Loucy (cell line): ENCODE results near the gene PLCB3.

Experiments
- H2AFZ ChIP-seq: fragments of 200-600 bp; sonication (generic); 2 replicates; pipeline ENCODE4 v1.6.0; 2016; ENCODE audit warnings: antibody characterized with exemption, mild to moderate bottlenecking, low read length, moderate library complexity
- H3F3A ChIP-seq: fragments of 200-600 bp; 2 replicates; pipeline ENCODE4 v1.6.0; 2016; ENCODE audit warnings: antibody characterized with exemption, low read depth, mild to moderate bottlenecking
- H3K27me3 ChIP-seq: fragments of 200-600 bp; sonication (generic); 2 replicates; pipeline ENCODE4 v1.6.1; 2014; ENCODE audit warnings: low read length, mild to moderate bottlenecking; ENCODE audit not compliant: insufficient read depth, poor library complexity, severe bottlenecking
- H3K36me3 ChIP-seq: fragments of 200-600 bp; sonication (generic); 2 replicates; pipeline ENCODE4 v1.6.1; 2016; ENCODE audit warnings: low read length; ENCODE audit not compliant: insufficient read depth
- H3K4me1 ChIP-seq: fragments of 200-600 bp; sonication (generic); 2 replicates; pipeline ENCODE4 v1.5.1; 2014; ENCODE audit warnings: low read length, mild to moderate bottlenecking; ENCODE audit not compliant: insufficient read depth, poor library complexity, severe bottlenecking
- H3K4me2 ChIP-seq: fragments of 200-600 bp; sonication (generic); 2 replicates; pipeline ENCODE4 v1.6.0; 2014; ENCODE audit warnings: antibody characterized with exemption, low read length, low read depth, mild to moderate bottlenecking; ENCODE audit not compliant: poor library complexity, severe bottlenecking
- H3K4me3 ChIP-seq: fragments of 200-600 bp; sonication (generic); 2 replicates; pipeline ENCODE4 v1.5.1; 2014; ENCODE audit warnings: low read length, mild to moderate bottlenecking, mixed read lengths; ENCODE audit not compliant: poor library complexity, severe bottlenecking
- H3K79me2 ChIP-seq: fragments of 200-600 bp; sonication (generic); 2 replicates; pipeline ENCODE4 v1.6.1; 2014; ENCODE audit warnings: low read length; ENCODE audit not compliant: insufficient read depth
- H3K9ac ChIP-seq: fragments of 200-600 bp; sonication (generic); 2 replicates; pipeline ENCODE4 v1.6.0; 2014; ENCODE audit warnings: mild to moderate bottlenecking, low read depth, low read length, moderate library complexity; ENCODE audit not compliant: poor library complexity, severe bottlenecking
- H3K9me2 ChIP-seq: fragments of 200-600 bp; sonication (generic); replicated peaks from 2 replicates; pipeline ENCODE4 v1.6.1; 2016; ENCODE audit warnings: low read depth, low read length, mixed read lengths
- H3K9me3 ChIP-seq: fragments of 200-600 bp; sonication (generic); 2 replicates; pipeline ENCODE4 v1.6.1; 2014; ENCODE audit warnings: mild to moderate bottlenecking, antibody characterized with exemption, low read length, low read depth; ENCODE audit not compliant: insufficient read depth
- H4K20me1 ChIP-seq: fragments of 200-600 bp; sonication (generic); 2 replicates; pipeline ENCODE4 v1.6.0; 2014; ENCODE audit warnings: antibody characterized with exemption, low read length, mild to moderate bottlenecking; ENCODE audit not compliant: insufficient read depth, poor library complexity, severe bottlenecking
- EZH2phosphoT487 ChIP-seq: fragments of 200-600 bp; IDR thresholded peaks from 2 replicates; pipeline ENCODE4 v1.6.1; 2018; ENCODE audit warnings: antibody characterized with exemption, mild to moderate bottlenecking, moderate library complexity, borderline replicate concordance
- TF ChIP-seq, protein P1 (sequence below): fragments of 200-600 bp; sonication (generic); conservative IDR thresholded peaks from 2 replicates; pipeline ENCODE4 v1.5.1; 2014; ENCODE audit warnings: mild to moderate bottlenecking, antibody characterized with exemption, low read length

PLCB3 gene

GRCh38 chr11:64294774-64295173 is 43.4 kb downstream of the PLCB3 start:
- Histone ChIP-seq H4K20me1 (no peaks in the 10 kb centered on the region), H2AFZ (no peak overlapping the region), H3K27me3 (peaks cover 1% of the 10 kb centered on the region), H3K79me2 (no peaks in the 10 kb centered on the region), H3F3A (no peaks in the 10 kb centered on the region), H3K4me1 (no peaks in the 10 kb centered on the region), H3K36me3 (no peaks in the 10 kb centered on the region), H3K9me3 (no peaks in the 10 kb centered on the region), H3K9me2 (no peaks in the 10 kb centered on the region), H3K4me2 (no peak overlapping the region), H3K4me3 (no peak overlapping the region), H3K9ac (no peak overlapping the region)
- no peak for TF ChIP-seq EZH2phosphoT487
- TF ChIP-seq, protein P1, sequence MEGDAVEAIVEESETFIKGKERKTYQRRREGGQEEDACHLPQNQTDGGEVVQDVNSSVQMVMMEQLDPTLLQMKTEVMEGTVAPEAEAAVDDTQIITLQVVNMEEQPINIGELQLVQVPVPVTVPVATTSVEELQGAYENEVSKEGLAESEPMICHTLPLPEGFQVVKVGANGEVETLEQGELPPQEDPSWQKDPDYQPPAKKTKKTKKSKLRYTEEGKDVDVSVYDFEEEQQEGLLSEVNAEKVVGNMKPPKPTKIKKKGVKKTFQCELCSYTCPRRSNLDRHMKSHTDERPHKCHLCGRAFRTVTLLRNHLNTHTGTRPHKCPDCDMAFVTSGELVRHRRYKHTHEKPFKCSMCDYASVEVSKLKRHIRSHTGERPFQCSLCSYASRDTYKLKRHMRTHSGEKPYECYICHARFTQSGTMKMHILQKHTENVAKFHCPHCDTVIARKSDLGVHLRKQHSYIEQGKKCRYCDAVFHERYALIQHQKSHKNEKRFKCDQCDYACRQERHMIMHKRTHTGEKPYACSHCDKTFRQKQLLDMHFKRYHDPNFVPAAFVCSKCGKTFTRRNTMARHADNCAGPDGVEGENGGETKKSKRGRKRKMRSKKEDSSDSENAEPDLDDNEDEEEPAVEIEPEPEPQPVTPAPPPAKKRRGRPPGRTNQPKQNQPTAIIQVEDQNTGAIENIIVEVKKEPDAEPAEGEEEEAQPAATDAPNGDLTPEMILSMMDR, result no peak

DNA sequence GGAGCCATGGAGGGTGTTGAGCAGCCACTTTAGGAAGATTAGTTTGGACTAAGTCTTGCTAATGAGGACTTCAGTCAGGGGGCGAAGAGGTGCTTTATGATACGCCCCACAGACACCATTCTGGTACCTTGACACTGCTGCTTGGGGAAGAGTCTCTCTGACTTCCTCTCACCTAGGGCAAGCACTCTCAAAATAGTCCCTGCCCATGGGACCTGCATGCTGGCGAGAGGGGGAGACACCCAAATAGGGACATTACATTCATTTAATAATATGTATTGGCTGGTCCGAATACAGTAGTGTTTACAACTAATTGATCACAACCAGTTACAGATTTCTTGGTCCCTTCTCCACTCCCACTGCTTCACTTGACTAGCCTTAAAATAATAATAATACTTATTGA is 44.4 kb downstream of the PLCB3 start:
- peaks cover 4% of the 10 kb centered on the region for H3K4me1 ChIP-seq
- H3K9me2 ChIP-seq, result no peaks in the 10 kb centered on the region
- no peaks in the 10 kb centered on the region for H3K79me2 ChIP-seq
- H3K4me2 ChIP-seq, result no peak overlapping the region
- TF ChIP-seq EZH2phosphoT487, result no peak
- no peaks in the 10 kb centered on the region for H3F3A ChIP-seq
- no peak overlapping the region for H3K9ac ChIP-seq
- no peak overlapping the region for H3K4me3 ChIP-seq
- H4K20me1 ChIP-seq, result no peaks in the 10 kb centered on the region
- peaks cover 5% of the 10 kb centered on the region for H3K27me3 ChIP-seq
- no peaks in the 10 kb centered on the region for H3K36me3 ChIP-seq
- H3K9me3 ChIP-seq, result no peaks in the 10 kb centered on the region
- no peak overlapping the region for H2AFZ ChIP-seq

DNA sequence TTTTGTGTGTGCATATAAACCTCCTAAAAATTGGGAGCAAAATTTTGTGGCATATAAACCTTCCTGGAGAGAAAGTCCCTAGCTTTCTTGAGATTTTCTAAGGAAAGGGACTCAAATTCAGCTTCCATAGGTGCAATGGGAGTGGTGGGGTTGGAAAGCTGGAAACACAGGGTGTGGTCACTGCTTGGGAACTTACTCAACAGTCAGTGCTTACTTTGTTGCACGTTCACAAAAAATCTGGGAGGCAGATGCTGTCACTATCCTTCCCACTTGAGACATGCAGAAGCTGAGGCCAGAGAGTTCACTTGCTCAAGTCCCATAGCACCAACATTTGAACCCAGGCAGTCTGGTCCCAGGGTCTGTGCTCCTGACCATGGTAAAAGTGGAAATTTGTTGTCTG is 44.9 kb downstream of the PLCB3 start:
- Histone ChIP-seq H3K9me3 (no peaks in the 10 kb centered on the region), H4K20me1 (no peaks in the 10 kb centered on the region), H2AFZ (no peak overlapping the region), H3K9ac (no peak overlapping the region), H3K4me3 (no peak overlapping the region), H3K36me3 (no peaks in the 10 kb centered on the region), H3K4me2 (no peak overlapping the region), H3K4me1 (peaks cover 6% of the 10 kb centered on the region), H3F3A (no peaks in the 10 kb centered on the region), H3K27me3 (peaks cover 5% of the 10 kb centered on the region), H3K79me2 (no peaks in the 10 kb centered on the region), H3K9me2 (no peaks in the 10 kb centered on the region)
- no peak for TF ChIP-seq EZH2phosphoT487
- TF ChIP-seq, protein P1, result no peak
